Hypothalamus (tissue), 51 donors: ENCODE data around the gene IRAK3.
"Not testable (repeated sequence)": the region's sequence is repeated elsewhere in the genome, so short reads cannot be mapped to it uniquely, and the experiment has no call there.

ENCODE experiments used
- DNase-seq, 51 donors: peaks; one replicate each; lab custom pipeline; 2025; lab: John Stamatoyannopoulos, UW

The IRAK3 gene

GRCh38 chr12:66169221-66170170 lies 19.5 kb upstream of the IRAK3 start, which contains the start of gene TMBIM4:
TMBIM4 (minus strand) TSS chr12:66169996; CDS start chr12:66169951, 45 bp downstream.
- peak; percentile 53 to 97 (median 83) for DNase-seq

GRCh38 chr12:66170606-66171005 lies 18.4 kb upstream of the IRAK3 start:
- DNase-seq, result no peak

- DNase-seq, result not testable (repeated sequence)
Observed at GRCh38 chr12:66174391-66175325, 14.4 kb upstream of the IRAK3 start.

- no peak for DNase-seq
Observed at GRCh38 chr12:66176105-66176900, 12.7 kb upstream of the IRAK3 start.

GRCh38 chr12:66182956-66183355 lies 6.1 kb upstream of the IRAK3 start:
- DNase-seq, result no peak

- DNase-seq, result not testable (repeated sequence)
Observed at GRCh38 chr12:66184822-66185221, 4.2 kb upstream of the IRAK3 start.

GRCh38 chr12:66187036-66187435 lies 2.0 kb upstream of the IRAK3 start:
- DNase-seq, result no peak

- DNase-seq, result no peak
Observed at GRCh38 chr12:66187821-66188220, 1.2 kb upstream of the IRAK3 start.

GRCh38 chr12:66189486-66189843 lies 451 bp downstream of the IRAK3 start:
- DNase-seq, result no peak

GRCh38 chr12:66189889-66190288 lies 875 bp downstream of the IRAK3 start:
- DNase-seq, result no peak

- DNase-seq, result peak in 2 of 51 donors; percentile 0 to 13
Observed at GRCh38 chr12:66190519-66191370, 1.7 kb downstream of the IRAK3 start.

- DNase-seq, result no peak
Observed at GRCh38 chr12:66191547-66192126, 2.6 kb downstream of the IRAK3 start.

GRCh38 chr12:66194122-66194521 lies 5.1 kb downstream of the IRAK3 start:
- DNase-seq, result no peak

- DNase-seq, result no peak
Observed at GRCh38 chr12:66195242-66195641, 6.2 kb downstream of the IRAK3 start.

- DNase-seq, result no peak
Observed at GRCh38 chr12:66196806-66197205, 7.8 kb downstream of the IRAK3 start.

- no peak for DNase-seq
Observed at GRCh38 chr12:66197495-66197921, 8.5 kb downstream of the IRAK3 start.

GRCh38 chr12:66199141-66199540 lies 10.1 kb downstream of the IRAK3 start:
- no peak for DNase-seq

GRCh38 chr12:66199831-66200509 lies 11.0 kb downstream of the IRAK3 start:
- no peak for DNase-seq
